ENCODE data around the gene ERGIC1. TPM values are rescaled to one million over a fixed set of nuclear protein-coding genes. Genes with fewer than 3 reads are reported as not detected.

The ERGIC1 gene
- total and polyA plus RNA-seq, 2 of the 8 experiments (the other 6 are each of a cell fraction or from before 2014, with no cell fraction given): 95.3 to 106 TPM

- no peak for DNase-seq (ENCODE audit: low read depth in 1 of 2, low spot score in 2 of 2)
- no peaks in the 10 kb centered on the region for H3K36me3 ChIP-seq (ENCODE audit: control insufficient read depth in 2 of 4, insufficient read depth in 4 of 4, low read length in 3 of 4)
- H4K91ac ChIP-seq (replicated peaks; ENCODE audit: insufficient read length, low read length): no peak overlapping the region
- TF ChIP-seq E2F6 (IDR thresholded peaks at IDR 0.05) (no peak), TAF1 (IDR thresholded peaks at IDR 0.05; ENCODE audit: low read depth, low read length) (no peak), CEBPB (IDR thresholded peaks at IDR 0.05; ENCODE audit: low read depth, low read length) (no peak), SIN3A (conservative IDR thresholded peaks at IDR 0.05 in 1 of 2, IDR thresholded peaks at IDR 0.05 in 1 of 2; ENCODE audit: low read depth in 1 of 2, low read length in 2 of 2) (no peak), SP4 (IDR thresholded peaks at IDR 0.05; ENCODE audit: low read length) (no peak), EZH2 (IDR thresholded peaks at IDR 0.05; ENCODE audit: low read depth, low read length, severe bottlenecking) (no peak), NRF1 (IDR thresholded peaks at IDR 0.05; ENCODE audit: low read depth, low read length) (no peak), BACH1 (IDR thresholded peaks at IDR 0.05; ENCODE audit: low read length) (no peak), TAF7 (optimal IDR thresholded peaks at IDR 0.05; ENCODE audit: borderline replicate concordance, low read depth, low read length) (no peak)
- no peak overlapping the region for H2BK120ac ChIP-seq (replicated peaks; ENCODE audit: low read depth, low read length)
- ChIA-PET POLR2A (ENCODE audit: partially characterized antibody) (no interaction called here), CTCF (ENCODE audit: partially characterized antibody) (interaction anchor here (1.1 to 1.6 kb wide), 3 partner anchors 43 to 118 kb away, joined by 3 to 4 read pairs (median 3); no protein-coding TSS in a partner anchor)
- H2BK5ac ChIP-seq (ENCODE audit: low read depth, low read length): no peak overlapping the region
- no peaks in the 10 kb centered on the region for H3K79me1 ChIP-seq (ENCODE audit: low read depth, low read length)
- FAIRE-seq: no peak
- H2AFZ ChIP-seq (ENCODE audit: low read length): no peak overlapping the region
- H2AK5ac ChIP-seq (ENCODE audit: low read depth, low read length): no peak overlapping the region
- H2BK12ac ChIP-seq (ENCODE audit: low read depth, low read length): no peak overlapping the region
- H3K4me3 ChIP-seq (ENCODE audit: extremely low read depth in 1 of 4, insufficient read depth in 2 of 4, low read depth in 3 of 4, low read length in 4 of 4): no peak overlapping the region
- H3K23me2 ChIP-seq (ENCODE audit: low read depth, low read length): no peaks in the 10 kb centered on the region; the same call in 1 of the 2 replicates
- H2BK20ac ChIP-seq (ENCODE audit: low read length): no peak overlapping the region
- no peak overlapping the region for H3K23ac ChIP-seq (ENCODE audit: insufficient read length)
- no peak overlapping the region for H3K56ac ChIP-seq (replicated peaks; ENCODE audit: insufficient read length, low read depth, low read length)
- no peak overlapping the region for H3K14ac ChIP-seq (ENCODE audit: insufficient read length)
- H2BK15ac ChIP-seq (ENCODE audit: low read length): no peak overlapping the region
- peaks cover 0 to 1% (median 0%) of the 10 kb centered on the region in 4 experiments; a peak in 2 of 7 replicates for H3K27me3 ChIP-seq (replicated peaks in 1 of 4; ENCODE audit: control insufficient read depth in 3 of 4, extremely low read depth in 1 of 4, insufficient read depth in 3 of 4, low read length in 3 of 4)
- H4K8ac ChIP-seq (ENCODE audit: extremely low read depth, insufficient read depth, low read length): no peak overlapping the region
- no peak overlapping the region for H3K18ac ChIP-seq (ENCODE audit: extremely low read depth, low read length)
- no peaks in the 10 kb centered on the region for H3K4me1 ChIP-seq (replicated peaks in 1 of 4; ENCODE audit: control insufficient read depth in 3 of 4, insufficient read depth in 4 of 4, low read length in 3 of 4)
- H4K5ac ChIP-seq (ENCODE audit: insufficient read length, low read depth, low read length): no peak overlapping the region
- H3K4me2 ChIP-seq (ENCODE audit: insufficient read depth in 1 of 2, low read depth in 2 of 2, low read length in 2 of 2): no peak overlapping the region
- H3K27ac ChIP-seq (ENCODE audit: low read depth, low read length): no peak overlapping the region
- H3K4ac ChIP-seq (replicated peaks; ENCODE audit: insufficient read length, low read depth, low read length): no peak overlapping the region
- H4K20me1 ChIP-seq (replicated peaks in 1 of 2; ENCODE audit: control insufficient read depth in 1 of 2, insufficient read depth in 2 of 2, low read length in 2 of 2): no peaks in the 10 kb centered on the region
- H3K79me2 ChIP-seq (ENCODE audit: control insufficient read depth in 1 of 2, insufficient read depth in 2 of 2, low read length in 2 of 2): no peaks in the 10 kb centered on the region
- WGBS, 2 experiments (ENCODE audit: extremely low coverage in 1 of 2, insufficient coverage in 1 of 2, insufficient read length in 1 of 2, insufficient replicate concordance in 2 of 2, low coverage in 1 of 2, low lambda C conversion rate in 2 of 2, missing lambda C conversion rate in 1 of 2): 79% methylated on average over 7 of the region's 7 CpGs; no CpG with 5 or more reads in 1 of the 2 experiments
- H3K9me3 ChIP-seq (ENCODE audit: insufficient read depth in 2 of 2, low read depth in 1 of 2, low read length in 1 of 2): no peaks in the 10 kb centered on the region
- H3K9ac ChIP-seq (replicated peaks in 1 of 4; ENCODE audit: extremely low read depth in 1 of 4, low read depth in 3 of 4, low read length in 3 of 4): no peak overlapping the region
Measured at GRCh38 chr5:172815631-172816030, 18.4 kb upstream of the ERGIC1 start.
